HL-60 (cell line): Measurements from ENCODE around the gene THBS4.
"Not testable (repeated sequence)": the region's sequence is repeated elsewhere in the genome, so short reads cannot be mapped to it uniquely, and the experiment has no call there.

ENCODE experiments used
- DNase-seq, 2 experiments: peaks; one replicate each; pipeline ENCODE4 v3.0.0-alpha.2; 2010 to 2020; ENCODE audit warnings: low read depth in 1 of 2, low spot score in 1 of 2
- H3K27ac ChIP-seq: fragments of 250-450 bp; sonication (Bioruptor Pico); replicated peaks from 2 replicates; pipeline ENCODE4 v1.5.1; 2020; ENCODE audit warnings: mild to moderate bottlenecking, moderate library complexity
- H3K27me3 ChIP-seq: fragments of 250-450 bp; sonication (Bioruptor Pico); 2 replicates; pipeline ENCODE4 v1.5.1; 2021; ENCODE audit warnings: mild to moderate bottlenecking, moderate library complexity; ENCODE audit not compliant: insufficient read depth, poor library complexity, severe bottlenecking
- H3K4me3 ChIP-seq: replicated peaks from 2 replicates; pipeline ENCODE4 v1.5.1; 2011; ENCODE audit warnings: mild to moderate bottlenecking, control low read depth, low read length; ENCODE audit not compliant: insufficient read depth
- GABPA ChIP-seq: IDR thresholded peaks from 2 replicates; pipeline ENCODE4 v1.6.1; 2012; ENCODE audit warnings: low read depth
- POLR2AphosphoS5 ChIP-seq: IDR thresholded peaks from 2 replicates; pipeline ENCODE4 v1.6.1; 2012; ENCODE audit warnings: low read depth
- SPI1 ChIP-seq: IDR thresholded peaks from 2 replicates; pipeline ENCODE4 v1.6.1; 2012; ENCODE audit warnings: low read depth, mild to moderate bottlenecking, borderline replicate concordance
- TF ChIP-seq, protein P1 (sequence below): IDR thresholded peaks from one replicate; pipeline ENCODE4 v1.5.1; 2011; ENCODE audit warnings: low read length, control low read depth, inconsistent platforms; ENCODE audit not compliant: insufficient read depth
- TF ChIP-seq, protein P2 (sequence below): IDR thresholded peaks from 2 replicates; pipeline ENCODE4 v1.6.1; 2012; ENCODE audit warnings: low read depth; ENCODE audit not compliant: insufficient replicate concordance

THBS4 gene

GRCh38 chr5:80109646-80110478 is 74.7 kb downstream of the THBS4 start:
- Histone ChIP-seq H3K27ac (no peak overlapping the region), H3K4me3 (no peak overlapping the region), H3K27me3 (no peaks in the 10 kb centered on the region)
- DNase-seq = no peak
- TF ChIP-seq POLR2AphosphoS5 (no peak), SPI1 (no peak), GABPA (no peak)
- TF ChIP-seq, protein P1, sequence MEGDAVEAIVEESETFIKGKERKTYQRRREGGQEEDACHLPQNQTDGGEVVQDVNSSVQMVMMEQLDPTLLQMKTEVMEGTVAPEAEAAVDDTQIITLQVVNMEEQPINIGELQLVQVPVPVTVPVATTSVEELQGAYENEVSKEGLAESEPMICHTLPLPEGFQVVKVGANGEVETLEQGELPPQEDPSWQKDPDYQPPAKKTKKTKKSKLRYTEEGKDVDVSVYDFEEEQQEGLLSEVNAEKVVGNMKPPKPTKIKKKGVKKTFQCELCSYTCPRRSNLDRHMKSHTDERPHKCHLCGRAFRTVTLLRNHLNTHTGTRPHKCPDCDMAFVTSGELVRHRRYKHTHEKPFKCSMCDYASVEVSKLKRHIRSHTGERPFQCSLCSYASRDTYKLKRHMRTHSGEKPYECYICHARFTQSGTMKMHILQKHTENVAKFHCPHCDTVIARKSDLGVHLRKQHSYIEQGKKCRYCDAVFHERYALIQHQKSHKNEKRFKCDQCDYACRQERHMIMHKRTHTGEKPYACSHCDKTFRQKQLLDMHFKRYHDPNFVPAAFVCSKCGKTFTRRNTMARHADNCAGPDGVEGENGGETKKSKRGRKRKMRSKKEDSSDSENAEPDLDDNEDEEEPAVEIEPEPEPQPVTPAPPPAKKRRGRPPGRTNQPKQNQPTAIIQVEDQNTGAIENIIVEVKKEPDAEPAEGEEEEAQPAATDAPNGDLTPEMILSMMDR = no peak
- TF ChIP-seq, protein P2, sequence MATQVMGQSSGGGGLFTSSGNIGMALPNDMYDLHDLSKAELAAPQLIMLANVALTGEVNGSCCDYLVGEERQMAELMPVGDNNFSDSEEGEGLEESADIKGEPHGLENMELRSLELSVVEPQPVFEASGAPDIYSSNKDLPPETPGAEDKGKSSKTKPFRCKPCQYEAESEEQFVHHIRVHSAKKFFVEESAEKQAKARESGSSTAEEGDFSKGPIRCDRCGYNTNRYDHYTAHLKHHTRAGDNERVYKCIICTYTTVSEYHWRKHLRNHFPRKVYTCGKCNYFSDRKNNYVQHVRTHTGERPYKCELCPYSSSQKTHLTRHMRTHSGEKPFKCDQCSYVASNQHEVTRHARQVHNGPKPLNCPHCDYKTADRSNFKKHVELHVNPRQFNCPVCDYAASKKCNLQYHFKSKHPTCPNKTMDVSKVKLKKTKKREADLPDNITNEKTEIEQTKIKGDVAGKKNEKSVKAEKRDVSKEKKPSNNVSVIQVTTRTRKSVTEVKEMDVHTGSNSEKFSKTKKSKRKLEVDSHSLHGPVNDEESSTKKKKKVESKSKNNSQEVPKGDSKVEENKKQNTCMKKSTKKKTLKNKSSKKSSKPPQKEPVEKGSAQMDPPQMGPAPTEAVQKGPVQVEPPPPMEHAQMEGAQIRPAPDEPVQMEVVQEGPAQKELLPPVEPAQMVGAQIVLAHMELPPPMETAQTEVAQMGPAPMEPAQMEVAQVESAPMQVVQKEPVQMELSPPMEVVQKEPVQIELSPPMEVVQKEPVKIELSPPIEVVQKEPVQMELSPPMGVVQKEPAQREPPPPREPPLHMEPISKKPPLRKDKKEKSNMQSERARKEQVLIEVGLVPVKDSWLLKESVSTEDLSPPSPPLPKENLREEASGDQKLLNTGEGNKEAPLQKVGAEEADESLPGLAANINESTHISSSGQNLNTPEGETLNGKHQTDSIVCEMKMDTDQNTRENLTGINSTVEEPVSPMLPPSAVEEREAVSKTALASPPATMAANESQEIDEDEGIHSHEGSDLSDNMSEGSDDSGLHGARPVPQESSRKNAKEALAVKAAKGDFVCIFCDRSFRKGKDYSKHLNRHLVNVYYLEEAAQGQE = no peak

DNA sequence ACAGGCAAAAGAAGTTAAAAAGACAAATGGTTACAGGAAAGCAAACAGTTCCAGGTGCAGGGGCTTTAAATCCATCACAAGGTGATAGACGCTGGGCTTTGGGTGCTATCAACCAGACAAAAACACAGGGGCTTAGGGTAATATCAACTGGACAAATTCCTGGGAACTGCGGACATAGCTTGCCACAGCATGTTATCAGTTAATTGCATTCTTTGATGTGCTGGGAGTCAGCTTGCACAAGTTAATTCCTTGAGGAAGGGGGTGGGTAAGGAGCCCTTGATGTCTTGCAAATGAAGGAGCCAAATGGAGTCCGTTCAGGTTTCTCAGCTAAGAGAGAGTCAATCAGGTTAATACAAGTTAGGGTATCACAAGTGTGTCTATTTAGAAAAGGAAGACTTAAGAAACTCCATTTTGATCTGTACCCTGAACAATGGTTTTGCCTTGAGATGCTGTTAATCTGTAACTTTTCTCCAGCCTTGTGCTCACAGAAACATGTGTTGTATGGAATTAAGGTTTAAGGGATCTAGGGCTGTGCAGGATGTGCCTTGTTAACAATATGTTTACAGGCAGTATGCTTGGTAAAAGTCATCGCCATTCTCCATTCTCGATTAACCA is 76.3 kb downstream of the THBS4 start:
- not testable (repeated sequence) for H3K4me3 ChIP-seq, DNase-seq, H3K27ac ChIP-seq, H3K27me3 ChIP-seq

GRCh38 chr5:80114860-80115259 is 79.7 kb downstream of the THBS4 start:
- H3K4me3 ChIP-seq = no peak overlapping the region
- no peak overlapping the region for H3K27ac ChIP-seq
- H3K27me3 ChIP-seq = no peaks in the 10 kb centered on the region
- TF ChIP-seq GABPA (no peak), SPI1 (no peak), POLR2AphosphoS5 (no peak)
- TF ChIP-seq, protein P2 = no peak
- TF ChIP-seq, protein P1 = no peak
- no peak for DNase-seq

- H3K4me3 ChIP-seq = no peak overlapping the region
- DNase-seq = no peak
- H3K27me3 ChIP-seq = no peaks in the 10 kb centered on the region
- no peak overlapping the region for H3K27ac ChIP-seq
- TF ChIP-seq GABPA (no peak), POLR2AphosphoS5 (no peak)
- TF ChIP-seq, protein P2 = no peak
- TF ChIP-seq, protein P1 = no peak
Measured at GRCh38 chr5:80116000-80116399, 80.9 kb downstream of the THBS4 start.
